Umbilical cord (tissue), 2 donors: Measurements from ENCODE around the gene IGF2BP1. TPM values are rescaled to one million over a fixed set of nuclear protein-coding genes. Genes with fewer than 3 reads are reported as not detected.
"Not testable (repeated sequence)": the region's sequence is repeated elsewhere in the genome, so short reads cannot be mapped to it uniquely, and the experiment has no call there.

ENCODE experiments used
- DNase-seq: peaks from one replicate; pipeline ENCODE4 v3.0.0-alpha.2; 2015; ENCODE audit warnings: low spot score
- total RNA-seq: library from RNA; depleted of rRNA; stranded (reverse); fragments of >200 nt; gene quantifications from one replicate; pipeline ENCODE4 v1.2.3, GENCODE V29; 2014; ENCODE audit warnings: low replicate concordance; ENCODE audit not compliant: insufficient read depth

IGF2BP1 gene
- total RNA-seq, 1 donor from 2014 or later, result 9.4 TPM

DNA sequence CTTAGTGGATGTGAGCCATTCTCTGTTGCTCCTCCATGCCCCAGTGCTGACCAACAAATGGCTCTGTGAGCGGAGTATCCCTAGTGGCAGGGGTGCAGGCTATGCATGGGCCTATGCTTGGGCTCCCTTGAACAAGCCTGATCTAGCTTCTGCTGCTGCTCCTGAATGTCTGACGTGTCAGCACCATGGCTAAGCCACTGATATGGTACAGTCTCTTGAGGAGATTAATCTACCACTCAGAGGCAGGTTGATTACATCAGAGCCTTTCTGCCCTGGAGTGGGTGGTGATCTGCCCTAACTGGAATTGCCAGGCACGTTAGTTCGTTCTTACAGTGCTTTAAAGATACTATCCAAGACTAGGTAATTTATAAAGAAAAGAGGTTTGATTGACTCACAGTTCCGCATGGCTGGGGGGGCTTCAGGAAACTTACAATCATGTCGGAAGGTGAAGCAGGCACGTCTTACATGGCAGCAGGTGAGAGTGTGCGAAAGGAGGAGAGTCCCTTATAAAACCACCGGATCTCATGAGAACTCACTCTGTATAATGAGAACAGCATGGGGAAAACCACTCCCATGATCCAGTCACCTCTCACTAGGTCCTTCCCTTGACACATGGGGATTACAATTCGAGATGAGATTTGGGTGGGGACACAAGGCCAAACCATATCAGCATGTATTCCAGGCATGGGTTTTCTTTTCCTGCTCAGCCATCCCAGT lies 93.9 kb downstream of the IGF2BP1 start:
- no peak for DNase-seq

DNA sequence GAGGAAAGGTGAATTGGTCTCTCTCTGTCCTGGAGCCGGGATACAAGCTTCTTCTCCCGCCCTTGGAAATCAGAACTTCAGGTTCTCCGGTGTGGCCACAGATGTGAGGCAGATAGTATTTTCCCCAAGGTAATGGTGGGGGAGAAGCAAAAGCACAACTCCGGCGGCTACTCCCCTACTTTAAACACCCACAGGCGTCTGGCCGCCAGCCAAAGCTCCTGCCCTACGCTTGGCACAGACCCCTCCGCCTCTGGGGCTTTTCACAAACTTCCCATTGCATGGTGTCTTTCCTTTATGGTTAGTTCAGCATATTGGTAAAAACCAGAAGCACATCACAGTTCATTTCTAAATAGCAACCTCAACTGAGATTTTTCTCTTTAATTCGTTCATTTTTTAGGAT lies 95.9 kb downstream of the IGF2BP1 start:
- no peak for DNase-seq

DNA sequence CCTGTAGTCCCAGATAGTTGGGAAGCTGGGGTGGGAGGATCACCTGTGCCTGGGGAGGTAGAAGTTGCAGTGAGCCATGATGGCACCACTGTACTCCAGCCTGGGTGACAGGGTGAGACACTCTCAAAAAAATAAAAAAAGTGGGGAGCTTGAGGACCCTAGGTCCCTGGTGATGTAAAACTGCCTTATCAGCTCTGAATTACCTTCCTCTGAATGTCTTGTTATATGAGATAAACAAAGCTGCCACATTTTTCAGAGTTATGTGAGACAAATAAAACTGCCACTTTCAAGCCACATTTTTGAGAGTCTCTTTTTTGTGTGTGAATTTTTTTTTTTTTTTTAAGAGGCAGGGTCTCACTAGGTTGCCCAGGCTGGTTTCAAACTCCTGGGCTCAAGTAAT lies 103.4 kb downstream of the IGF2BP1 start:
- DNase-seq, result no peak

DNA sequence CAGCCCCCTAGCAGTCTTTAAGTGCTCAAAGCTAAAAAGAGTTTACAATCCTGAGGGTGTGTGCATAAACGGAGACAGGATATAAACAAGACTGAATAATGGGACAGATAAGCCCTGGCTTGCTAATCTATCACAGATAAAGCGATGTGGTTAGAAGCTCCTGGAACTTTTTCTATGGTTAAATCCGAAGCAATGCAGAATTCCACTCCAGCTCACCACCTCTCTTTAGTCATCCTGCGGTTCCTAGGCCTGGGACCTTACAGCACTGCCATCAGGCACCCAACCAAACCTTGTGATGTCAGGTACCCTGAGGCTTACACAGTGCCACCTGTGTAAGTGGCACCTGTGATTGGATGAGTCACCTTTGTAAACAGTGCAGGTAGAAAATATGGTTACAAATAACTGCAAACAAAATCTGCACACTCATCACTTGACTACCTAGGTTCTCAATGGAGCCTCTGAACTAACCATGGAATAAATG lies 103.9 kb downstream of the IGF2BP1 start:
- DNase-seq, result peak; percentile 23

DNA sequence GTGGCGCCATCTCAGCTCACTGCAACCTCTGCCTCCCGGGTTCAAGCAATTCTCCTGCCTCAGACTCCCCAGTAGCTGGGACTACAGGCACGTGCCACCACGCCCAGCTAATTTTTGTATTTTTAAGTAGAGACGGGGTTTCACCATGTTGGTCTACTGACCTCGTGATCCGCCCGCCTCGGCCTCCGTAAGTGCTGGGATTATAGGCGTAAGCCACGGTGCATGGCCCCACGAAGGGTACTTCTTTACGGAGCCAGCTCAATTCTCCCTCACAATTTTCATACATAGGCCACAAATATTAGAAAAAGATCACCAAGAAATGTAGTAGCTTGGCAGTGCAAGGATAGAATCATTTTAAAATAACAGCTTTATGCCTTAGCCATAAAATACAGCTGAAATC lies 106.2 kb downstream of the IGF2BP1 start:
- DNase-seq, result not testable (repeated sequence)

DNA sequence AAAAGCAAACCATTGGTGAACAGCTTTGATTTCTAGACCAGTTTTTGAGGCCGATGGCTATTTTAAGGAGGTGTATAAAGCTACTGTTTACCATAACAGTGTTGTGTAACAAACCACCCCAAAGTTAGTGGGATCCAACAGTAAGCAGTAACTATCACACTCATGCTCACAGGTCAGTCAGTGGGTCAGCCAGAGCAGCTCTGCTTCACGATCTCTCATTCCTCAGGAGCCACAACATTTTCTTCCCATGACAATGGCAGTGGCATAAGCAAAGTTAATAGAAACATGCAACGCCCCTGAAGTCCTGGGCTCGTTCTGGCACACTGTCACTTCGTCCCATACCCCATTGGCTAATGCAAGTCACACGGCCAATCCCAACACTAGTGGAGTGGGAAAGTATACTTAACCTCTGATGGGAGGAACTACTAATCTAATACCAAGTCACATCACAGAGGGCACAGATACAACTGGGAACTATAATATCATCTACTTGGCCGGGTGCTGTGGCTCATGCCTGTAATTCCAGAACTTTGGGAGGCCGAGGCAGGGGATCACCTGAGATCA lies 107.4 kb downstream of the IGF2BP1 start:
- no peak for DNase-seq

Other genes starting within 250 kb of the IGF2BP1 start
- not detected for gene TTLL6, start 180.2 kb upstream of the IGF2BP1 start, total RNA-seq
- gene CALCOCO2, start 166.3 kb upstream of the IGF2BP1 start, total RNA-seq, result 120 TPM
- 50.1 TPM for gene ATP5MC1, start 104.6 kb upstream of the IGF2BP1 start, total RNA-seq
- gene UBE2Z, start 89.0 kb upstream of the IGF2BP1 start, total RNA-seq, result 32.0 TPM
- 74.2 TPM for gene SNF8, start 52.5 kb upstream of the IGF2BP1 start, total RNA-seq
- not detected for gene GIP, start 28.8 kb upstream of the IGF2BP1 start, total RNA-seq
- 1.2 TPM for gene B4GALNT2, start 135.4 kb downstream of the IGF2BP1 start, total RNA-seq
- not detected for gene GNGT2, start 213.2 kb downstream of the IGF2BP1 start, total RNA-seq
- gene ABI3, start 213.3 kb downstream of the IGF2BP1 start, total RNA-seq, result 4.6 TPM
- gene PHOSPHO1, start 233.4 kb downstream of the IGF2BP1 start, total RNA-seq, result 8.2 TPM